Stomach (tissue), 9 donors: ENCODE measurements around the gene SLC22A31. TPM values are rescaled to one million over a fixed set of nuclear protein-coding genes. Genes with fewer than 3 reads are reported as not detected.
A peak's percentile ranks its signal among the peaks of the same experiment; 100 is the strongest.
"Not testable (repeated sequence)": the region's sequence is repeated elsewhere in the genome, so short reads cannot be mapped to it uniquely, and the experiment has no call there.

Experiments used
- DNase-seq, 2 donors: peaks; one replicate each; pipeline versions ENCODE4 v3.0.0 to v3.0.0-alpha.2; 2013 to 2019
- H3K27ac ChIP-seq, 5 donors: fragments of 200-600 bp in 4 of 5; sonication (generic) in 4 of 5; one replicate each; pipeline ENCODE4 v1.5.1; 2013 to 2019; ENCODE audit warnings: mild to moderate bottlenecking in 1 of 5, moderate library complexity in 1 of 5
- H3K27me3 ChIP-seq, 3 donors: fragments of 200-600 bp; sonication (generic); one replicate each; pipeline ENCODE4 v1.5.1; 2017 to 2019; ENCODE audit warnings: mixed run types in 1 of 3
- H3K36me3 ChIP-seq, 4 donors: fragments of 200-600 bp; sonication (generic); 1 replicate in 3 of 4; 2 replicates in 1 of 4; pipeline ENCODE4 v1.5.1; 2016 to 2019
- H3K4me1 ChIP-seq, 4 donors: fragments of 200-600 bp; sonication (generic); one replicate each; pipeline ENCODE4 v1.5.1; 2016 to 2019
- H3K4me3 ChIP-seq, 4 donors: fragments of 200-600 bp; sonication (generic) in 3 of 4; one replicate each; pipeline ENCODE4 v1.5.1; 2016 to 2019; ENCODE audit warnings: mild to moderate bottlenecking in 1 of 4
- H3K9me3 ChIP-seq, 4 donors: fragments of 200-600 bp; sonication (generic); one replicate each; pipeline ENCODE4 v1.5.1; 2016 to 2019
- CTCF ChIP-seq, 7 experiments: fragments of 450-650 bp in 4 of 7; fragments of 200-600 bp in 3 of 7; sonication (generic) in 3 of 7; IDR thresholded peaks; one replicate each; pipeline ENCODE4 v1.5.1; 2016 to 2019; ENCODE audit warnings: antibody characterized with exemption in 7 of 7, control low read depth in 2 of 7, mild to moderate bottlenecking in 1 of 7
- EP300 ChIP-seq: sonication (generic); formaldehyde crosslinking; IDR thresholded peaks from one replicate; pipeline ENCODE4 v1.6.1; 2017; ENCODE audit warnings: antibody characterized with exemption
- POLR2A ChIP-seq, 4 donors: fragments of 450-650 bp; IDR thresholded peaks; one replicate each; pipeline ENCODE4 v1.6.1; 2016; ENCODE audit warnings: antibody characterized with exemption in 4 of 4, control low read depth in 2 of 4, mild to moderate bottlenecking in 1 of 4, moderate library complexity in 1 of 4
- POLR2AphosphoS5 ChIP-seq, 3 donors: sonication (generic); formaldehyde crosslinking; IDR thresholded peaks; one replicate each; pipeline ENCODE4 v1.6.1; 2016; ENCODE audit warnings: antibody characterized with exemption in 3 of 3
- WGBS, 5 donors: extraction: QIAGEN DNeasy Blood & Tissue Kit in 3 of 5; methylation state at CpG; one replicate each; pipeline versions ENCODE4 v1.1.5 to v1.1.7; 2013 to 2018; 5-methylcytosine and 5-hydroxymethylcytosine counted together
- intact Hi-C: fragments of 100-400 bp; cut with DNase I; formaldehyde crosslinking; loops from one replicate; pipeline ENCODE4 v1.15.1; 2023; ENCODE audit warnings: low total_unique reads
- polyA plus RNA-seq, 3 donors: library from polyadenylated mRNA; stranded (reverse); fragments of 200-250 nt; gene quantifications; one replicate each; pipeline ENCODE4 v1.2.3, GENCODE V29; 2013
- total RNA-seq, 5 donors: library from RNA; depleted of rRNA; stranded (reverse); fragments of >200 nt; gene quantifications; one replicate each; pipeline versions ENCODE4 v1.1.0 to v1.2.3, GENCODE V29; 2014 to 2016
- donor health status: healthy with polysubstance abuse.
- donor health status: Bipolar disorder and iron deficiency.
- donor health status: healthy.

The SLC22A31 gene
- total and polyA plus RNA-seq, 8 donors = 1.4 to 6.4 (median 2.8) TPM; not detected in 4

DNA sequence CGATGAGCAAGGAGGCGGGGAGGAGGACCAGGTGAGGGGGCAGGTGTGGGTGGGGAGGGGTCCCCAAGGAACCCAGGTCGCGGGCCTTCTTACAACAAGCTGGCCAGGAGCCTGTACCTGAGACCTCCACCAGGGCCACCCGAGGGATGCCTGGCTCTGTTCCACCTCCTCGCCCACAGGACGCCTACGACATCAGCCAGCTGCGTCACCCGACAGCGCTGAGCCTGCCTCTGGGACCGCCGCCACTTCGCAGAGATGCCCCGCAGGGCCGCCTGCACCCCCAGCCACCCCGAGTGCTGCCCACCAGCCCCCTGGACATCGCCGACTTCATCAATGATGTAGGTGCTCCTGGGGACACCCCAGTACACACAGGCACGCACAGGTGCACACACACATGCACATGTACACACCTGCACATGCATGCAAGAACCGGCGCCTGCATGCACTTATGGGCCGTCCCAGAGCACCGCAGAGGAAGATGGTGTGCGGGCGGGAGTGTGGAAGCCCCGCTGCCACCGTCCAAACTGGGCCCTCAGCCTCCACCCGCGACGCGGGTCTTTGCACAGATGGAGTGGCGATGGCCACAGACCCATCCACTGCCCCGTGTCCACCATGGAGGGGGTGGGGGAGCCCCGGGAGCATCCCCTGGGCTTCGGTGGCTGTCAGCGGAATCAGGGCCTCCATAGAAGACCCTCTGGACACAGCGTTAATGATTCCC is 6.6 kb downstream of the SLC22A31 start:
- Histone ChIP-seq H3K9me3 (no peaks in the 10 kb centered on the region), H3K27ac (no peak overlapping the region), H3K4me3 (no peak overlapping the region), H3K27me3 (peaks cover 0 to 63% (median 19%) of the 10 kb centered on the region in 3 donors), H3K36me3 (no peaks in the 10 kb centered on the region), H3K4me1 (peaks cover 9 to 19% (median 12%) of the 10 kb centered on the region in 4 donors)
- intact Hi-C loops = no loop called here
- no peak for TF ChIP-seq EP300
- no peak for TF ChIP-seq CTCF (IDR thresholded peaks at IDR 0.05)
- no peak for TF ChIP-seq POLR2A (IDR thresholded peaks at IDR 0.05)
- TF ChIP-seq POLR2AphosphoS5 (IDR thresholded peaks at IDR 0.05) = no peak
- WGBS, 5 donors = 65 to 83% (median 70%) methylated on average over 28 to 38 of the region's 38 CpGs
- DNase-seq = no peak

- TF ChIP-seq POLR2AphosphoS5 (IDR thresholded peaks at IDR 0.05) = no peak
- TF ChIP-seq CTCF (IDR thresholded peaks at IDR 0.05) = no peak
- no peak for TF ChIP-seq POLR2A (IDR thresholded peaks at IDR 0.05)
- TF ChIP-seq EP300 = no peak
- WGBS, 5 donors = 8 to 15% (median 10%) methylated on average over 23 to 39 of the region's 39 CpGs
- intact Hi-C loops = no loop called here
- no peaks in the 10 kb centered on the region for H3K36me3 ChIP-seq
- peaks cover 9 to 19% (median 12%) of the 10 kb centered on the region in 4 donors for H3K4me1 ChIP-seq
- H3K4me3 ChIP-seq = peak overlapping the region in 2 of 4 donors; percentile 47 to 51
- H3K27ac ChIP-seq = no peak overlapping the region
- DNase-seq = peak; percentile 62 to 77
- H3K27me3 ChIP-seq = peaks cover 0 to 56% (median 13%) of the 10 kb centered on the region in 3 donors
- no peaks in the 10 kb centered on the region for H3K9me3 ChIP-seq
Observed at GRCh38 chr16:89192956-89193575, 7.3 kb downstream of the SLC22A31 start.

- H3K36me3 ChIP-seq, intact Hi-C loops, H3K9me3 ChIP-seq: not testable (repeated sequence)
- Histone ChIP-seq H3K4me1 (peaks cover 9 to 19% (median 12%) of the 10 kb centered on the region in 4 donors), H3K27ac (peak overlapping the region in 1 of 5 donors; percentile 35), H3K4me3 (peak overlapping the region; percentile 38 to 51 (median 44)), H3K27me3 (peaks cover 0 to 49% (median 10%) of the 10 kb centered on the region in 3 donors)
- peak; percentile 76 to 88 for DNase-seq
- WGBS, 5 donors = 3 to 7% (median 6%) methylated on average over 9 to 63 of the region's 63 CpGs
Observed at GRCh38 chr16:89192186-89192955, 8.0 kb downstream of the SLC22A31 start.

GRCh38 chr16:89191901-89192185 is 8.5 kb downstream of the SLC22A31 start:
- H3K27ac ChIP-seq = peak overlapping the region in 1 of 5 donors; percentile 35
- WGBS, 5 donors = 0 to 8% (median 4%) methylated on average over 5 to 18 of the region's 19 CpGs
- intact Hi-C loops = no loop called here

More at GRCh38 chr16:89191901-89192185, 8.5 kb downstream of the SLC22A31 start:
- H3K36me3 ChIP-seq = no peaks in the 10 kb centered on the region
- H3K9me3 ChIP-seq = no peaks in the 10 kb centered on the region
- DNase-seq = no peak
- H3K27me3 ChIP-seq = peaks cover 0 to 44% (median 10%) of the 10 kb centered on the region in 3 donors
- H3K4me3 ChIP-seq = peak overlapping the region; percentile 38 to 51 (median 44)
- TF ChIP-seq EP300 (no peak), POLR2AphosphoS5 (IDR thresholded peaks at IDR 0.05) (no peak), CTCF (IDR thresholded peaks at IDR 0.05) (no peak), POLR2A (IDR thresholded peaks at IDR 0.05) (no peak)
- peaks cover 9 to 19% (median 12%) of the 10 kb centered on the region in 4 donors for H3K4me1 ChIP-seq
